HepG2 (cell line): ENCODE measurements around the gene KLHDC4.

ENCODE experiments used
- BRCA1 ChIP-seq: sonication (generic); formaldehyde crosslinking; IDR thresholded peaks from 2 replicates; pipeline ENCODE4 v1.4.0; 2020; ENCODE audit warnings: missing genetic modification reagents
- HIVEP1 ChIP-seq: sonication (generic); formaldehyde crosslinking; IDR thresholded peaks from 2 replicates; pipeline ENCODE4 v1.4.0; 2020; ENCODE audit warnings: mild to moderate bottlenecking, missing genetic modification reagents
- MAFG ChIP-seq: sonication (generic); formaldehyde crosslinking; IDR thresholded peaks from 2 replicates; pipeline ENCODE4 v1.5.1; 2020; ENCODE audit warnings: mild to moderate bottlenecking, missing genetic modification reagents
- MXI1 ChIP-seq: IDR thresholded peaks from 3 replicates; pipeline ENCODE4 v1.6.1; 2012; ENCODE audit warnings: low read depth, low read length, inconsistent platforms, borderline replicate concordance
- RAD21 ChIP-seq: fragments of 450-650 bp; formaldehyde crosslinking; IDR thresholded peaks from 2 replicates; pipeline ENCODE4 v1.5.0; 2020; ENCODE audit warnings: mild to moderate bottlenecking
- RNF2 ChIP-seq: fragments of 450-650 bp; conservative IDR thresholded peaks from 2 replicates; pipeline ENCODE4 v1.6.1; 2016; ENCODE audit warnings: low read depth
- SRF ChIP-seq: IDR thresholded peaks from 2 replicates; pipeline ENCODE4 v1.6.1; 2011; ENCODE audit warnings: mild to moderate bottlenecking, low read depth, low read length, moderate library complexity
- ZNF558 ChIP-seq: sonication (generic); formaldehyde crosslinking; IDR thresholded peaks from 2 replicates; pipeline ENCODE4 v1.9.0; 2022; ENCODE audit warnings: mild to moderate bottlenecking, missing genetic modification reagents, borderline replicate concordance
- ZNF746 ChIP-seq: sonication (generic); formaldehyde crosslinking; IDR thresholded peaks from 2 replicates; pipeline ENCODE4 v1.8.0; 2022; ENCODE audit warnings: mild to moderate bottlenecking, missing genetic modification reagents
- TF ChIP-seq, protein P1 (sequence below): sonication (generic); formaldehyde crosslinking; IDR thresholded peaks from 2 replicates; pipeline ENCODE4 v1.5.0; 2020; ENCODE audit warnings: mild to moderate bottlenecking, missing genetic modification reagents, moderate library complexity
- TF ChIP-seq, protein P2 (sequence below): sonication (generic); formaldehyde crosslinking; IDR thresholded peaks from 2 replicates; pipeline ENCODE4 v1.4.0; 2020; ENCODE audit warnings: mild to moderate bottlenecking, missing genetic modification reagents

DNA sequence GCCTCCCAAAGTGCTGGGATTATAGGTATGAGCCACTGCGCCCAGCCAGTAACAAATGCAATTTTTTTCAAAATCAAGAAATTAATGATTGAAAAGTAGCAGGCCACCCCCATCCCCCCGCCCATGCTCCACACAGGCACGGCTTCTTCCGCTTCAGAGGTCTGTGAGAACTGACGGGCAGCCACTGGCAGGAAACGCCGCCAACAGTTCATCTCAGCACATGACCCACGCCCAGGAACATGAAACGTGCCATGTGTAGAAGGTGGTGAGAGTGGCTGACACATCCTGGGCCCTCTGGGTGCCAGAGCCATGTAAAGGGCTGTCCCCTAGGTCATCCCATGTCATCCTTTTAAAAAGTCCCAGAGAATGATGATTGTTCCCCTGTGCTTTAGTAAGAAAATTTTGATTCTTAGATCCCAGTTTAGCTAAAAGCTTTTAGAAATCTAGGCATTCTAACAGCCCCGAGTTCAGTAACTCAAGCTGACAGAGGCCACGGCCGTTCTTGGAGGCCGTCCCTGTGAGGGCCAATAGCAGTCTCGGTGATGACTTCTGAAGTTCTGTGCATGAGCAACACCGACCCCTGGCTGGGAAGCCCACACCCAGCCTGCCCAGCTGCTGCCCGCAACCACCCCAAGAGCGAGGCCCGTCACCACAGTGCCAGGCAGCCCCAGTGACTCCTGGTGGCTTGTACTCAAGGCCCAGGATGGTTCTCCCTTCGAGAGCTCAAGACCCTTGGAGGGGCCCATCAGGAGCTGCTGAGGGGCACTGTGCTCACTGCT, 52.1 kb downstream of the KLHDC4 start:
- no peak for TF ChIP-seq SRF
- no peak for TF ChIP-seq MXI1
- TF ChIP-seq, protein P1, sequence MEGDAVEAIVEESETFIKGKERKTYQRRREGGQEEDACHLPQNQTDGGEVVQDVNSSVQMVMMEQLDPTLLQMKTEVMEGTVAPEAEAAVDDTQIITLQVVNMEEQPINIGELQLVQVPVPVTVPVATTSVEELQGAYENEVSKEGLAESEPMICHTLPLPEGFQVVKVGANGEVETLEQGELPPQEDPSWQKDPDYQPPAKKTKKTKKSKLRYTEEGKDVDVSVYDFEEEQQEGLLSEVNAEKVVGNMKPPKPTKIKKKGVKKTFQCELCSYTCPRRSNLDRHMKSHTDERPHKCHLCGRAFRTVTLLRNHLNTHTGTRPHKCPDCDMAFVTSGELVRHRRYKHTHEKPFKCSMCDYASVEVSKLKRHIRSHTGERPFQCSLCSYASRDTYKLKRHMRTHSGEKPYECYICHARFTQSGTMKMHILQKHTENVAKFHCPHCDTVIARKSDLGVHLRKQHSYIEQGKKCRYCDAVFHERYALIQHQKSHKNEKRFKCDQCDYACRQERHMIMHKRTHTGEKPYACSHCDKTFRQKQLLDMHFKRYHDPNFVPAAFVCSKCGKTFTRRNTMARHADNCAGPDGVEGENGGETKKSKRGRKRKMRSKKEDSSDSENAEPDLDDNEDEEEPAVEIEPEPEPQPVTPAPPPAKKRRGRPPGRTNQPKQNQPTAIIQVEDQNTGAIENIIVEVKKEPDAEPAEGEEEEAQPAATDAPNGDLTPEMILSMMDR (CRISPR knock-in tag) = no peak
- TF ChIP-seq HIVEP1 (CRISPR knock-in tag) = no peak
- no peak for TF ChIP-seq BRCA1 (CRISPR knock-in tag)
- no peak for TF ChIP-seq MAFG (CRISPR knock-in tag)
- TF ChIP-seq, protein P2, sequence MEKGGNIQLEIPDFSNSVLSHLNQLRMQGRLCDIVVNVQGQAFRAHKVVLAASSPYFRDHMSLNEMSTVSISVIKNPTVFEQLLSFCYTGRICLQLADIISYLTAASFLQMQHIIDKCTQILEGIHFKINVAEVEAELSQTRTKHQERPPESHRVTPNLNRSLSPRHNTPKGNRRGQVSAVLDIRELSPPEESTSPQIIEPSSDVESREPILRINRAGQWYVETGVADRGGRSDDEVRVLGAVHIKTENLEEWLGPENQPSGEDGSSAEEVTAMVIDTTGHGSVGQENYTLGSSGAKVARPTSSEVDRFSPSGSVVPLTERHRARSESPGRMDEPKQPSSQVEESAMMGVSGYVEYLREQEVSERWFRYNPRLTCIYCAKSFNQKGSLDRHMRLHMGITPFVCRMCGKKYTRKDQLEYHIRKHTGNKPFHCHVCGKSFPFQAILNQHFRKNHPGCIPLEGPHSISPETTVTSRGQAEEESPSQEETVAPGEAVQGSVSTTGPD (CRISPR knock-in tag) = no peak
- TF ChIP-seq RAD21 (CRISPR knock-in tag) = no peak
- TF ChIP-seq ZNF746 (CRISPR knock-in tag) = no peak
- no peak for TF ChIP-seq ZNF558 (CRISPR knock-in tag)
- TF ChIP-seq RNF2 = no peak
